HG03558 (cell line): ENCODE measurements around the gene ESYT1.

Experiments
- ATAC-seq: cut with Tn5 transposase; IDR thresholded peaks from one replicate; pipeline ENCODE4 v1.9.1; 2021; ENCODE audit warnings: moderate number of reproducible peaks; ENCODE audit not compliant: unreplicated experiment; ENCODE audit errors: extremely low read depth

Gene ESYT1

DNA sequence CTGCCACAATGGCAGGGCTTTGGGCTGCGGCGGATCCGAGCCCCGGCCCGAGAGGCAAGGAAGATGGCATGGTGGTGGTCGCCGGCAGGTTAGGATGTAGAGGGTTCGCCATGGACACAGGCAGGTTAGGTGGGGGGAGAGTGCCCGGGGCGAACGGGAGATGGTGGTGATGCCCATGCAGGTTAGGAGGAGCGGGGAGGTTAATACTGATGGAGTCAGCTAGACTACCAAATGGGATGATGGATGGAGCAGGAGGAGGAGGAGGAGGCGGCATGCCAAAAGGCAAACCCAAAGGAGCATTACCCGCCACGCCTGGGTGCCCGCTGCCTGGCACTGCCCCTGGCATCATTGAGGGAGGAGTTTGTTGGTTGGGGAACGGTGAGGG, 36.3 kb downstream of the ESYT1 start:
- no peak for ATAC-seq

- no peak for ATAC-seq
Measured at GRCh38 chr12:56165369-56165768, 37.3 kb downstream of the ESYT1 start.

- no peak for ATAC-seq
Measured at GRCh38 chr12:56169229-56169759, 41.2 kb downstream of the ESYT1 start.

GRCh38 chr12:56172839-56173238, 44.8 kb downstream of the ESYT1 start:
- ATAC-seq = no peak

DNA sequence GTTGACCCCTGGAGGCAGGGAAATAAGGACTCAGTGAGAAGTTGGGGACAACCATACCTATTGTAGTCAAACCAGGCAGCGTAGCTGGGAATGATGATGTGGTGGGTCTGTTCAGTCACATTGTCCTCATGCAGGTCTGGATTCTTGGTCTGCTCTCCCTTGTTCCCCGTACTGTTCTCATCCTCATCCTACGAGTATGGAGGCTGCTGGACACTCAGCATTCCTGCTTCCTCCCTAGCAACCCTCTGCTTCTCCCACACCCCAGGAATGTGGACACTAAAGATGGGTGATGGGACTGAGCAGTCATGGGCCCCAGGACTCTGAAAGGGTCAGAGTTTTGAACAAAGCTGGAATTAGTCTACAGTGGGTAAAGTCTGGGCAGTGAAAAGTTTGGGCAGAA, 50.3 kb downstream of the ESYT1 start:
- ATAC-seq = no peak

DNA sequence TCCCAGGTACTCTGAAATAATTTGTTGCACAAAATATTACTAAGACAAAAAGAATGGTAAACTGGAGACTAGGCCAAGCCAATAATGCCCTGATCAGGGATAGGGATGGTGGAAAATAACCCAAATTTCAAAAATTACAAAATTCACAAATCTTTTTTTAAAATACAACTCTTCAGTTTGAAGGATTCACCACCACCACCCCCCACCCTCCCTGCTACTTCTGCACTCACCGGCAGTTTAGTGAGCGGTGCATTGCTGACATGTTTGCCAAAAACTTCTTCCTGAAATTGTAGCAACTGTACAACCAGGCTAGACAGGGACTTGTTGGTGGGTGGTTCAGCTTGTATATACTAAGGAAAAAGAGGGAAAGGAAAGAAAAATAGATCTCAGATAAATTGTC, 58.9 kb downstream of the ESYT1 start:
- no peak for ATAC-seq

- ATAC-seq = no peak
Measured at GRCh38 chr12:56188131-56188777, 60.2 kb downstream of the ESYT1 start.

- no peak for ATAC-seq
Measured at GRCh38 chr12:56188778-56189098, 60.7 kb downstream of the ESYT1 start.

- ATAC-seq = no peak
Measured at GRCh38 chr12:56189099-56189917, 61.2 kb downstream of the ESYT1 start, which contains the start of gene SMARCC2. Gene SMARCC2, minus strand, starts transcription at chr12:56189483. Its CDS starts 22 bp downstream, at chr12:56189461.

DNA sequence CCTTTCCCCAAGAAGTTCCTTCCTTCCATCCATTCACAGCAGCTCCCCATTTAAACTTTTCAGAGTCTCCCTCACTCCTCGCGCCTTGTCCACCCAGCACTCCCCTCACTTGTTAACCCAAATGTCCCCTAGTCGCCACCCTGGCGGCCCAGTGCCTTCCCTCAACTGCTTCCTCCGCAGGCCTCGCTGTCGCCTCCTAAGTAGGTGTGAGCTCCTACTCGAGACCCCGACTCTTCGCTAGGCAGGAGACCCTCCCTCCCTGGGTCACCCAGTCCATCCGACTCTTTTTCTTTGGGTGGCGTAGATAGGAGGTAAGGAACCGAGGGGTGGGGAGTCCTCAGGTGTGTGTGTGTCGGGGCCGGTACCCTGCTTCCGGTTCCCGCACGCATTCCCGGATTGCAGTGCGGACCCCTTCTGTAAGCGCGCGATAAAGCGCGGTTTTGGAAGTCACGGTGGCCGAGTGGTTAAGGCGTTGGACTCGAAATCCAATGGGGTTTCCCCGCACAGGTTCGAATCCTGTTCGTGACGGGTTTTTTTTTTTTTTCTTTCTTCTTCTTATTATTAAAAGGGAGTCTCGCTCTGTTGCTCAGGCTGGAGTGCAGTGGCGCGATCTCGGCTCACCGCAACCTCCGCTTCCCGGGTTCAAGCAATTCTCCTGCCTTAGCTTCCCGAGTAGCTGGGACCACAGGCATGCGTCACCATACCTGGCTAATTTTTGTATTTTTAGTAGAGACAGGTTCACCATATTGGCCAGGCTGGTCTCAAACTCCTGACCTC, 62.0 kb downstream of the ESYT1 start:
- no peak for ATAC-seq

- no peak for ATAC-seq
Measured at GRCh38 chr12:56190695-56191155, 62.7 kb downstream of the ESYT1 start.

GRCh38 chr12:56192582-56192981, 64.5 kb downstream of the ESYT1 start:
- ATAC-seq = no peak

GRCh38 chr12:56193025-56193578, 65.0 kb downstream of the ESYT1 start:
- ATAC-seq = no peak
